BJ (cell line): ENCODE data around the gene FAM83D. TPM values are rescaled to one million over a fixed set of nuclear protein-coding genes. Genes with fewer than 3 reads are reported as not detected.

Experiments
- CTCF ChIA-PET: fragments of 350-600 bp; formaldehyde crosslinking; extraction: SDS; loops from one replicate; lab custom pipeline; 2021; ENCODE audit warnings: antibody characterized with exemption, inconsistent platforms; lab: Yijun Ruan, JAX
- POLR2A ChIA-PET: fragments of 300-600 bp; sonication (Branson Sonifier 250); formaldehyde crosslinking; extraction: SDS; loops from one replicate; lab custom pipeline; 2021; ENCODE audit warnings: antibody characterized with exemption; lab: Charles Lee
- DNase-seq: peaks from one replicate; pipeline ENCODE4 v3.0.0-alpha.2; 2011; ENCODE audit warnings: low read depth
- H3K27me3 ChIP-seq: 2 replicates; pipeline ENCODE4 v1.6.0; 2011; ENCODE audit warnings: low read length; ENCODE audit not compliant: control insufficient read depth, insufficient read depth
- H3K36me3 ChIP-seq: 2 replicates; pipeline ENCODE4 v1.5.1; 2011; ENCODE audit warnings: low read length; ENCODE audit not compliant: control insufficient read depth, insufficient read depth
- H3K4me3 ChIP-seq: 2 replicates; pipeline ENCODE4 v1.5.1; 2011; ENCODE audit warnings: low read depth, mild to moderate bottlenecking, control low read depth, low read length
- CTCF ChIP-seq: IDR thresholded peaks from 2 replicates; pipeline ENCODE4 v1.5.1; 2011; ENCODE audit warnings: low read depth, mild to moderate bottlenecking, control low read depth, inconsistent platforms, low read length, moderate library complexity; ENCODE audit not compliant: insufficient read depth
- polyA plus RNA-seq: library from polyadenylated mRNA; depleted of rRNA; stranded (reverse); fragments of >200 nt; gene quantifications from 2 replicates; pipeline ENCODE4 v1.2.3, GENCODE V29; 2011

Gene FAM83D
- polyA plus RNA-seq, 1 experiment, result 40.1 TPM

- no peak for DNase-seq
- no peaks in the 10 kb centered on the region for H3K27me3 ChIP-seq
- TF ChIP-seq CTCF, result no peak
- ChIA-PET POLR2A (interaction anchor here (0.6 kb wide), 1 partner anchor 33 kb away, joined by 8 read pairs; no protein-coding TSS in a partner anchor), CTCF (interaction anchor here (0.9 to 3.0 kb wide), 8 partner anchors 10 to 87 kb away, joined by 3 to 11 read pairs (median 4); partner anchors contain the start of gene FAM83D)
- peak overlapping the region; percentile 87 for H3K4me3 ChIP-seq
- no peaks in the 10 kb centered on the region for H3K36me3 ChIP-seq
These were observed 36.7 kb downstream of the FAM83D start for GRCh38 chr20:38962928-38963401.

GRCh38 chr20:38963745-38964144, 37.5 kb downstream of the FAM83D start:
- DNase-seq, result no peak
- POLR2A ChIA-PET, result interaction anchor here (0.6 kb wide), 1 partner anchor 32 kb away, joined by 8 read pairs; no protein-coding TSS in a partner anchor
- Histone ChIP-seq H3K4me3 (no peak overlapping the region), H3K27me3 (no peaks in the 10 kb centered on the region), H3K36me3 (no peaks in the 10 kb centered on the region)
- TF ChIP-seq CTCF, result no peak
- CTCF ChIA-PET, result interaction anchor here (1.7 to 2.2 kb wide), 3 partner anchors 9 to 86 kb away, joined by 3 to 6 read pairs (median 4); no protein-coding TSS in a partner anchor

- ChIA-PET CTCF (interaction anchor here (1.4 to 2.2 kb wide), 3 partner anchors 39 to 84 kb away, joined by 3 to 6 read pairs (median 4); partner anchors contain the start of gene FAM83D), POLR2A (no interaction called here)
- DNase-seq, result no peak
- no peak for TF ChIP-seq CTCF
- no peaks in the 10 kb centered on the region for H3K36me3 ChIP-seq
- no peaks in the 10 kb centered on the region for H3K27me3 ChIP-seq
- no peak overlapping the region for H3K4me3 ChIP-seq
These were observed 39.0 kb downstream of the FAM83D start for GRCh38 chr20:38965264-38965663.

GRCh38 chr20:38968090-38968489, 41.9 kb downstream of the FAM83D start:
- TF ChIP-seq CTCF, result no peak
- Histone ChIP-seq H3K4me3 (no peak overlapping the region), H3K27me3 (no peaks in the 10 kb centered on the region), H3K36me3 (no peaks in the 10 kb centered on the region)
- DNase-seq, result no peak
- CTCF ChIA-PET, result interaction anchor here (2.3 kb wide), 1 partner anchor 82 kb away, joined by 9 read pairs; no protein-coding TSS in a partner anchor
- POLR2A ChIA-PET, result no interaction called here

- CTCF ChIA-PET, result interaction anchor here (1.0 to 2.3 kb wide), 2 partner anchors 43 to 80 kb away, joined by 3 to 9 read pairs; partner anchors contain the start of gene FAM83D
- POLR2A ChIA-PET, result interaction anchor here (1.0 kb wide), 1 partner anchor 12 kb away, joined by 6 read pairs; no protein-coding TSS in a partner anchor
These were observed 43.5 kb downstream of the FAM83D start for GRCh38 chr20:38969708-38970107.

More at GRCh38 chr20:38969708-38970107, 43.5 kb downstream of the FAM83D start:
- DNase-seq, result no peak
- no peaks in the 10 kb centered on the region for H3K36me3 ChIP-seq
- TF ChIP-seq CTCF, result no peak
- no peaks in the 10 kb centered on the region for H3K27me3 ChIP-seq
- no peak overlapping the region for H3K4me3 ChIP-seq
